Keratinocyte (primary cell): Measurements from ENCODE around the gene PTPRN2. TPM values are rescaled to one million over a fixed set of nuclear protein-coding genes. Genes with fewer than 3 reads are reported as not detected.

Source experiments
- DNase-seq: peaks from one replicate; pipeline ENCODE4 v3.0.0-alpha.2; 2011; ENCODE audit warnings: low read depth, missing footprints, low spot score
- FAIRE-seq: peaks from 2 replicates; lab custom pipeline; 2011; peaks lifted over from hg19 to GRCh38; lab: Jason Lieb, UNC
- H2AFZ ChIP-seq: 2 replicates; pipeline ENCODE4 v1.6.0; 2012; ENCODE audit warnings: low read length, control low read depth, inconsistent platforms; ENCODE audit not compliant: control insufficient read depth
- H3K27ac ChIP-seq: 2 replicates; pipeline ENCODE4 v1.5.1; 2011; ENCODE audit warnings: low read length; ENCODE audit not compliant: control insufficient read depth, insufficient read depth
- H3K27me3 ChIP-seq: 3 replicates; pipeline ENCODE4 v1.6.0; 2011; ENCODE audit warnings: low read length; ENCODE audit not compliant: control insufficient read depth, insufficient read depth; ENCODE audit errors: extremely low read depth
- H3K36me3 ChIP-seq, 2 experiments: 2 replicates in 1 of 2; 3 replicates in 1 of 2; pipeline ENCODE4 v1.5.1; 2011; ENCODE audit warnings: low read length in 2 of 2, mild to moderate bottlenecking in 1 of 2; ENCODE audit not compliant: control insufficient read depth in 2 of 2, insufficient read depth in 2 of 2; ENCODE audit errors: extremely low read depth in 1 of 2
- H3K4me1 ChIP-seq: 3 replicates; pipeline ENCODE4 v1.5.1; 2011; ENCODE audit warnings: low read length; ENCODE audit not compliant: control insufficient read depth, insufficient read depth; ENCODE audit errors: extremely low read depth
- H3K4me2 ChIP-seq: 3 replicates; pipeline ENCODE4 v1.6.0; 2011; ENCODE audit warnings: low read depth, low read length; ENCODE audit not compliant: control insufficient read depth, insufficient read depth; ENCODE audit errors: extremely low read depth
- H3K4me3 ChIP-seq, 3 experiments: fragments of 200-600 bp in 1 of 3; sonication (generic) in 1 of 3; 2 replicates in 2 of 3; 3 replicates in 1 of 3; pipeline ENCODE4 v1.5.1; 2011 to 2016; ENCODE audit warnings: low read length in 3 of 3, mild to moderate bottlenecking in 3 of 3, control low read depth in 2 of 3, inconsistent platforms in 1 of 3, low read depth in 1 of 3, mixed read lengths in 1 of 3, mixed run types in 1 of 3, moderate library complexity in 1 of 3; ENCODE audit not compliant: control insufficient read depth in 2 of 3, insufficient read depth in 2 of 3; ENCODE audit errors: extremely low read depth in 1 of 3
- H3K79me2 ChIP-seq: 2 replicates; pipeline ENCODE4 v1.6.0; 2012; ENCODE audit warnings: low read length; ENCODE audit not compliant: control insufficient read depth, insufficient read depth
- H3K9ac ChIP-seq: 3 replicates; pipeline ENCODE4 v1.6.0; 2011; ENCODE audit warnings: low read length; ENCODE audit not compliant: control insufficient read depth, insufficient read depth; ENCODE audit errors: extremely low read depth
- H3K9me1 ChIP-seq: 3 replicates; pipeline ENCODE4 v1.6.0; 2011; ENCODE audit warnings: low read length; ENCODE audit not compliant: control insufficient read depth, insufficient read depth; ENCODE audit errors: extremely low read depth
- H3K9me3 ChIP-seq: 2 replicates; pipeline ENCODE4 v1.5.1; 2012; ENCODE audit warnings: low read depth, low read length; ENCODE audit not compliant: control insufficient read depth
- H4K20me1 ChIP-seq: 3 replicates; pipeline ENCODE4 v1.6.0; 2011; ENCODE audit warnings: low read length; ENCODE audit not compliant: control insufficient read depth, insufficient read depth; ENCODE audit errors: extremely low read depth
- EZH2 ChIP-seq: IDR thresholded peaks from one replicate; pipeline ENCODE4 v1.6.1; 2012; ENCODE audit warnings: inconsistent platforms, mild to moderate bottlenecking, low read length, moderate library complexity
- dilution Hi-C: fragments of 300-500 bp; cut with MboI; formaldehyde crosslinking; loops from one replicate; pipeline ENCODE4 v1.7.0; 2020; ENCODE audit warnings: low sequenced_read_pairs; ENCODE audit not compliant: extremely low pct_ligation_motif_present
- polyA plus RNA-seq, 5 experiments: library from polyadenylated mRNA; depleted of rRNA in 3 of 5; stranded (reverse) in 3 of 5; stranded (forward) in 1 of 5; unstranded in 1 of 5; fragments of >200 nt; gene quantifications; 1 replicate in 1 of 5; 2 replicates in 3 of 5; 3 replicates in 1 of 5; pipeline versions ENCODE4 v1.2.1 to v1.2.3, GENCODE V29; 2011 to 2012; ENCODE audit warnings: missing spikeins in 2 of 5, low read depth in 1 of 5, low replicate concordance in 1 of 5
- TF ChIP-seq, protein P1 (sequence below), 3 experiments: IDR thresholded peaks in 1 of 3; conservative IDR thresholded peaks in 1 of 3; optimal IDR thresholded peaks in 1 of 3; 2 replicates in 2 of 3; 3 replicates in 1 of 3; pipeline versions ENCODE3 to v1.5.1; 2011; ENCODE audit warnings: low read length in 3 of 3, mild to moderate bottlenecking in 3 of 3, moderate library complexity in 2 of 3, control low read depth in 1 of 3, inconsistent platforms in 1 of 3; ENCODE audit not compliant: insufficient read depth in 2 of 3; ENCODE audit errors: extremely low read depth in 1 of 3

Gene PTPRN2
- polyA plus RNA-seq, 1 donor (not counting 4 experiments of a cell fraction or from before 2014, with no cell fraction given), result not detected

DNA sequence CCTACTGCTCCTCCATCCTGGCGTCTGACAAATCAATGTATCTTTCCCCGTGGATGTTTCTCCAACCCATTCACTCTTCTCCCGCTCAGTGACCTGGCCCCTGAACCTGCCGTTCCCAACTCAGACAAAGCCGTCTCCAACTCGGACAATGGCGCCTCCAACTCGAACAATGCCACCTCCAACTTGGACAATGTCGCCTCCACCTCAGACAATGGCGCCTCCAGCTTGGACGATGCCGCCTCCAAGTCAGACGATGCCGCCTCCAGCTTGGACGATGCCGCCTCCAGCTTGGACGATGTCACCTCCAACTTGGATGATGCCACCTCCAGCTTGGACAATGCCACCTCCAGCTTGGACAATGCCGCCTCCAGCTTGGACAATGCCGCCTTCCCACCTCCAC is 642.2 kb downstream of the PTPRN2 start:
- dilution Hi-C loops, result no loop called here
- TF ChIP-seq, protein P1, sequence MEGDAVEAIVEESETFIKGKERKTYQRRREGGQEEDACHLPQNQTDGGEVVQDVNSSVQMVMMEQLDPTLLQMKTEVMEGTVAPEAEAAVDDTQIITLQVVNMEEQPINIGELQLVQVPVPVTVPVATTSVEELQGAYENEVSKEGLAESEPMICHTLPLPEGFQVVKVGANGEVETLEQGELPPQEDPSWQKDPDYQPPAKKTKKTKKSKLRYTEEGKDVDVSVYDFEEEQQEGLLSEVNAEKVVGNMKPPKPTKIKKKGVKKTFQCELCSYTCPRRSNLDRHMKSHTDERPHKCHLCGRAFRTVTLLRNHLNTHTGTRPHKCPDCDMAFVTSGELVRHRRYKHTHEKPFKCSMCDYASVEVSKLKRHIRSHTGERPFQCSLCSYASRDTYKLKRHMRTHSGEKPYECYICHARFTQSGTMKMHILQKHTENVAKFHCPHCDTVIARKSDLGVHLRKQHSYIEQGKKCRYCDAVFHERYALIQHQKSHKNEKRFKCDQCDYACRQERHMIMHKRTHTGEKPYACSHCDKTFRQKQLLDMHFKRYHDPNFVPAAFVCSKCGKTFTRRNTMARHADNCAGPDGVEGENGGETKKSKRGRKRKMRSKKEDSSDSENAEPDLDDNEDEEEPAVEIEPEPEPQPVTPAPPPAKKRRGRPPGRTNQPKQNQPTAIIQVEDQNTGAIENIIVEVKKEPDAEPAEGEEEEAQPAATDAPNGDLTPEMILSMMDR (optimal IDR thresholded peaks at IDR 0.05 in 1 of 3, IDR thresholded peaks at IDR 0.05 in 1 of 3, conservative IDR thresholded peaks at IDR 0.05 in 1 of 3; ENCODE audit: extremely low read depth in 1 of 3, insufficient read depth in 2 of 3, low read length in 3 of 3), result no peak
- no peak for TF ChIP-seq EZH2
- no peak overlapping the region for H3K4me2 ChIP-seq
- H3K27ac ChIP-seq, result no peak overlapping the region
- H3K79me2 ChIP-seq, result no peaks in the 10 kb centered on the region
- H2AFZ ChIP-seq, result no peak overlapping the region
- H3K9me3 ChIP-seq, result peaks cover 16% of the 10 kb centered on the region
- FAIRE-seq, result no peak
- no peaks in the 10 kb centered on the region for H4K20me1 ChIP-seq
- no peak for DNase-seq
- no peaks in the 10 kb centered on the region for H3K4me1 ChIP-seq
- H3K9me1 ChIP-seq, result no peaks in the 10 kb centered on the region
- no peaks in the 10 kb centered on the region for H3K36me3 ChIP-seq
- H3K4me3 ChIP-seq, result no peak overlapping the region
- H3K27me3 ChIP-seq, result no peaks in the 10 kb centered on the region
- no peak overlapping the region for H3K9ac ChIP-seq

DNA sequence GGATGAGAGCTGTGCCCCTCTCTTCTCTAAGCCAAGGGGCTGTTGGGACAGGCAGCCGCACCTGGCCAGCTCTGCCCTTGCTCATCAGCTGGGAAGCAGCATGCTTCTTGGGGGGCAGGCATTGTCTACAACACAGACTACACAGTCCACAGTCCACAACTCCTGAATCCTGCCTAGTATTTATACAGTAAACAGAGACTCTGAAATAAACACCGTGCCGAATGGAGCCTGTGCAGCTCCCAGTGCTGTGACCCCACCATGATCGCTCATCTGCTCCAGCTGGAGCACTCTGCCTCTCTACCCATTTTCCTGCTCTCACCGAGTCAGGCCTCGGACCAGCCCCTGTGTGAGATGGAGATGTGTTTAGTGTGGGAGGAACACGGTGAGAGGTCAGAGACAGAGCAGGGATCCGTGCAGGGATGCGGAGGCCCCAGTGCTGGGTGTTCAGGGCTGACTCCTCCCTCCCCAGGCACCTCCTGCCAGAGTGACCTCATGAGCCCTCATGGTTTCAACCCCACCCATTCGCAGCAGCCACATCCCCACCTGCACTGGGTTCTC is 642.8 kb downstream of the PTPRN2 start:
- Histone ChIP-seq H3K27ac (no peak overlapping the region), H2AFZ (no peak overlapping the region), H3K9me3 (peaks cover 17% of the 10 kb centered on the region), H3K9me1 (no peaks in the 10 kb centered on the region), H3K4me3 (no peak overlapping the region), H3K36me3 (no peaks in the 10 kb centered on the region), H3K4me1 (no peaks in the 10 kb centered on the region), H3K4me2 (no peak overlapping the region), H3K79me2 (no peaks in the 10 kb centered on the region), H4K20me1 (no peaks in the 10 kb centered on the region), H3K9ac (no peak overlapping the region), H3K27me3 (no peaks in the 10 kb centered on the region)
- TF ChIP-seq, protein P1 (optimal IDR thresholded peaks at IDR 0.05 in 1 of 3, IDR thresholded peaks at IDR 0.05 in 1 of 3, conservative IDR thresholded peaks at IDR 0.05 in 1 of 3; ENCODE audit: extremely low read depth in 1 of 3, insufficient read depth in 2 of 3, low read length in 3 of 3), result no peak
- TF ChIP-seq EZH2, result no peak
- no peak for DNase-seq
- dilution Hi-C loops, result no loop called here
- FAIRE-seq, result no peak
